ENCODE data around the gene THYN1. TPM values are rescaled to one million over a fixed set of nuclear protein-coding genes. Genes with fewer than 3 reads are reported as not detected.

THYN1 gene
- total RNA-seq, result 68.3 and 93.5 TPM in 2 replicates

DNA sequence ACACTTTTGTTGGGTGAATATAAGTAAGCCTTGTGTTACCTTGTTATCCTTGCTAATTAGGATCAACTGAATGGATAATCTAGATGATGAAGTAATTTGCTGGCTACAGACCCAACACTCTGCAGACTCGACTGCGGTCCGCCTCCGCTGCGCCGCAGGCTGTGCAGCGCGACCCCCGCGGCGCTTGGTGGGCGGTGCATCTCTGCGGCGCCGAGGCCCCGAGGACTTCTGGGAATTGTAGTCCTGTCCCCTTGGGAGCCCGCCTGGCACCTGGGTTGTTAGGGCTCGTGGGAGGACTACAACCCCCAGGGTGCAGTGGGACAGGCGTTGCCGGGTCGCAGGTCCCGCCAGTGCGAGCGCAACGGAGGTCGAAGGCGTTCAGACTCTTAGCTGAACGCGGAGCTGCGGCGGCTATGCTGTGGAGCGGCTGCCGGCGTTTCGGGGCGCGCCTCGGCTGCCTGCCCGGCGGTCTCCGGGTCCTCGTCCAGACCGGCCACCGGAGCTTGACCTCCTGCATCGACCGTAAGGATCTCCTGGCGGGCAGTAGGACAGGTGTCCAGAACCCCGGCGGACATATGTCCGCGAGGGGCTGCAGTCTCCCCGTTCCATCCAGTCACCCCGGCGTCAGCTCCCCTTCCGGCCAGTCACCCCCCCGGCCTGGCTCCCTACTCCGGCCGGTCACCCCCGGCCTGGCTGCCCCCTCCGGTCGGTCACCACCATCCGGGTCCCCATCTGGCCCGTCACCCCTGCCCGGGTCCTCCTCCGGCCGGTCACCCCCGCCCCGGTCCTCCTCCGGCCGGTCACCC is at the start of gene THYN1, which contains the start of gene ACAD8:
THYN1 (minus strand) TSS at position 165 of the 806 bp plus-strand sequence. CDS start 470 bp downstream, outside the sequence.
ACAD8 (plus strand) TSS at position 381 of the 806 bp plus-strand sequence; CDS start at position 414, 33 bp downstream.

DNA sequence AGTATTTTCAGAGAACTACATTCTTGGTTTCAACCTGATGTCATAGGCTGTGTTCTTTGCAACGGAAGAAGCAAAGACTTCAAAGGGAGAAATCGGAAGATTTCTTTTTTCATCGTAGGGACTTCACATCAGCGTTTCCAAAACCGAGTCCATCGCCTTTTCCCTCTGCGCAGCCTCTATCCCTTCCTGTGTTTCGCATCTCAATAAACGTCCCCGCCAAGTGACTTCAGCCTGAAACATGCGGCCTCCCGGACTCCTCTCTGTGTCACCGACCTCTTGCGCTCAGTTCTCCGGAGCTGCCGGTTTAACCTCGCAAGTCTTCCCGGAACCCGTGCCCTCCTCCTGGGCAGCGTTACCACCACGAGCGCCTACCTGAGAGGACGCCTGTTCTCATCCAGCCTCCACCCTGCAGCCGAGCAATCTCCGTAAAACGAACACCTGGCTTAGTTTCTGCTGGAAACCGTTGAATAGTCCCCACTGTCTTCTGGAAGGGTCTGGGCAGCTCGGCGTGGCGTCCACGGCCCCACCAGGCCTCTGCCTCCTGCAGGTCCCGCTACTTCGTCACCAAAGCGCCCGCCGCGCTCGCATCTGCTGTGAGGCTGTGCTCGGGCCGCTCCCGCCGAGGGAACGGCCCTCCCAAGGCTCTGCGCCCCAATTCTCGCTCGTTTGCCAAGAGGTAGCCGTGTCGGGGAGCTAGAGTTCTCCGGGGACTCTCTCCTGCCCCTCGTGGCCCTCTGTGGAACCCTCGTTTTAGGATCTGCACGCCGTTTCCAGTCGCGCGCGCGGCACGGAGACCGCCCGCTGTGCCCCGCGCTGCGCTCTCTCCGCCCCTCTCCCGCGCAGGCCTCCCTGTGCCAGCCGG is 22.6 kb upstream of the THYN1 start, which contains the start of gene GLB1L3:
GLB1L3 (plus strand) TSS at position 846 of the 862 bp plus-strand sequence. CDS start 362 bp downstream, outside the sequence.

DNA sequence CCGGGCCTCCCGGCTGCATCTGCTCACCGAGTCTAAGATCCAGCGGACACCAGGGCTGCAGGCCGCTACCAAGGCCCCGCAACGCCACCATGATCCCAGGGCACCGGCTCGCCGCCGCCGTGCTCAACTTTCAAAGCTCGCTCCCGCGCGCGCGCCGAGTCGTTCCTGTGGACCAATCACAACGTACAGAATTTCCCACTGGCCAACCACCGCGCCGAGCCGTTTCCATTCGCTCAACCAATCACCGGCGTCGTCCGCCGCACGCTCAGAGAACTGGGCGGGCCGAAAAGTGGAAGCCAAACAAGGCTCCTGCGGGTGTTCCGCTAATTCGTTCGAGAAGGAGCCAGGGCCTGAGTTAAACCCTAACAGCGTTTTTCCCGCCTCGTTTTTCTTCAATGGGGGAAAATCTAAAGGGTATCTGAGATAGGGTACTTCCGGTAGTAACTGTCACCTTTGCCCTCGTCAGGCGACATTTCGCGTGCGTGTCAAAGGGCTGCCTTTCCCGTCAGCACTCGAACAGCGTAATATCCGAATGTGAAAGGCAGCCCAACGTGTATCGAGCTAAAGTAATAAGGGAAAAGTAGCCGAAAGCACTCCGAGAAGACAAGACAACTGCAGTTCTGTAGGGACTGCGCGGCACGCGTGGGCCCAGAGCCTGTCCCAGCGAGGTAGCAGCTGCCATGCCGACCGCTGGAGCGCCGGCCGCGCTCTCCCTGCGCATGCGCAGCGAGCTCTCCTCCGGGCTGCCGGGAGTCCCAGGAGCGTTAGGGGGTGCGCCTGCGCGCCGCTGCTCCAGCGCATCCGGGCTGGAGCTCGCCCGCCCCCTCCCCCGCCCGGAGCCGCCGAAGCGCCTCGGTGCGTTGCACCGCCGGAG is 29.1 kb downstream of the THYN1 start, which contains the start of the genes NCAPD3 and VPS26B:
NCAPD3 (minus strand) TSS at position 132 of the 874 bp plus-strand sequence; CDS start at position 91, 41 bp downstream.
VPS26B (plus strand) TSS at position 836 of the 874 bp plus-strand sequence. CDS start 452 bp downstream, outside the sequence.

Other genes starting within 250 kb of the THYN1 start
- 77.6 and 86.5 TPM in 2 replicates for gene JAM3, start 184.3 kb downstream of the THYN1 start, total RNA-seq
- 11.6 and 34.4 TPM in 2 replicates for gene NCAPD3, start 29.4 kb downstream of the THYN1 start, total RNA-seq
- gene VPS26B, start 28.7 kb downstream of the THYN1 start, total RNA-seq, result 39.5 and 46.0 TPM in 2 replicates
- 17.5 and 17.7 TPM in 2 replicates for gene ACAD8, start 216 bp upstream of the THYN1 start, total RNA-seq
- gene GLB1L3, start 23.0 kb upstream of the THYN1 start, total RNA-seq, result not detected in 2 replicates
- 0.37 and 0.44 TPM in 2 replicates for gene GLB1L2, start 78.6 kb upstream of the THYN1 start, total RNA-seq
- under 0.01 TPM in 1 of 2 replicates, not detected in the other for gene B3GAT1, start 158.9 kb upstream of the THYN1 start, total RNA-seq

All from uterine smooth muscle cell (primary cell).